K562 (cell line): Measurements from ENCODE around the gene THADA.
A peak's percentile ranks its signal among the peaks of the same experiment; 100 is the strongest.

Experiments
- CEBPZ ChIP-seq: fragments of 150-350 bp; IDR thresholded peaks from 2 replicates; pipeline ENCODE4 v1.6.1; 2014; ENCODE audit warnings: low read depth, mild to moderate bottlenecking, low read length, borderline replicate concordance
- E2F4 ChIP-seq: sonication (generic); formaldehyde crosslinking; IDR thresholded peaks from 2 replicates; pipeline ENCODE4 v1.8.0; 2022; ENCODE audit warnings: mild to moderate bottlenecking, low read depth, missing genetic modification reagents
- HES1 ChIP-seq: fragments of 450-650 bp; IDR thresholded peaks from 2 replicates; pipeline ENCODE4 v1.6.1; 2016; ENCODE audit warnings: low read depth, mild to moderate bottlenecking, moderate library complexity
- PML ChIP-seq: IDR thresholded peaks from 2 replicates; pipeline ENCODE4 v1.6.1; 2012; ENCODE audit warnings: low read length, inconsistent platforms
- RBBP5 ChIP-seq: fragments of 200-600 bp; sonication (generic); IDR thresholded peaks from 2 replicates; pipeline ENCODE4 v1.6.1; 2012; ENCODE audit warnings: borderline replicate concordance, mild to moderate bottlenecking, low read length, control low read depth, inconsistent platforms; ENCODE audit not compliant: insufficient read depth, poor library complexity, severe bottlenecking
- RERE ChIP-seq: sonication (generic); formaldehyde crosslinking; IDR thresholded peaks from 2 replicates; pipeline ENCODE4 v1.8.0; 2023; ENCODE audit warnings: missing genetic modification reagents, mild to moderate bottlenecking, borderline replicate concordance
- REST ChIP-seq, 2 experiments: fragments of 450-650 bp; formaldehyde crosslinking in 1 of 2; IDR thresholded peaks; 2 replicates each; pipeline versions ENCODE4 v1.4.0 to v1.6.1; 2014 to 2020; ENCODE audit warnings: mild to moderate bottlenecking in 2 of 2, borderline replicate concordance in 1 of 2, low read depth in 1 of 2
- TRIM24 ChIP-seq, 2 experiments: fragments of 450-650 bp; IDR thresholded peaks; 2 replicates each; pipeline ENCODE4 v1.6.1; 2016
- ZFX ChIP-seq: sonication (generic); formaldehyde crosslinking; IDR thresholded peaks from 2 replicates; pipeline ENCODE4 v1.8.0; 2022; ENCODE audit warnings: mild to moderate bottlenecking, missing genetic modification reagents, moderate library complexity
- ZNF263 ChIP-seq: sonication (generic); formaldehyde crosslinking; IDR thresholded peaks from 2 replicates; pipeline ENCODE4 v1.8.0; 2022; ENCODE audit warnings: mild to moderate bottlenecking, missing genetic modification reagents, borderline replicate concordance
- ZNF274 ChIP-seq: IDR thresholded peaks from 2 replicates; pipeline ENCODE4 v1.6.1; 2011; ENCODE audit warnings: low read depth, mild to moderate bottlenecking, low read length, moderate library complexity, borderline replicate concordance

- TF ChIP-seq RERE (CRISPR knock-in tag) = no peak
- peak; percentile 53; the same call in 1 of the 2 replicates for TF ChIP-seq PML
- no peak for TF ChIP-seq RBBP5
- TF ChIP-seq HES1 = no peak; the same call in 1 of the 2 replicates
- TF ChIP-seq E2F4 (CRISPR knock-in tag) = no peak
- peak; percentile 24; the same call in 1 of the 2 replicates for TF ChIP-seq REST (IDR thresholded peaks at IDR 0.05; ENCODE audit: borderline replicate concordance)
- no peak for TF ChIP-seq REST (CRISPR knock-in tag; IDR thresholded peaks at IDR 0.05; ENCODE audit: low read depth)
- no peak for TF ChIP-seq ZNF274
- TF ChIP-seq ZFX (CRISPR knock-in tag) = peak; percentile 85
- TF ChIP-seq CEBPZ = no peak
- peak; percentile 46 to 72; a peak in 3 of 4 replicates for TF ChIP-seq TRIM24 (IDR thresholded peaks at IDR 0.05)
- no peak for TF ChIP-seq ZNF263 (CRISPR knock-in tag)
Measured at GRCh38 chr2:43426305-43427031, 169.4 kb downstream of the THADA start.
